Endodermal cell (in vitro differentiated cells): ENCODE data around the gene ARHGAP26. TPM values are rescaled to one million over a fixed set of nuclear protein-coding genes. Genes with fewer than 3 reads are reported as not detected.

Source experiments
- DNase-seq: peaks from one replicate; pipeline ENCODE4 v3.0.0-alpha.2; 2017
- H3K27ac ChIP-seq: 2 replicates; pipeline ENCODE4 v1.5.1; 2013; ENCODE audit warnings: mild to moderate bottlenecking, low read depth, low read length, moderate library complexity
- H3K27me3 ChIP-seq: 2 replicates; pipeline ENCODE4 v1.6.1; 2013; ENCODE audit warnings: mild to moderate bottlenecking, low read length, moderate library complexity; ENCODE audit not compliant: insufficient read depth, control insufficient read depth, poor library complexity, severe bottlenecking
- H3K36me3 ChIP-seq: 2 replicates; pipeline ENCODE4 v1.7.0; 2013; ENCODE audit warnings: mild to moderate bottlenecking, low read length, moderate library complexity; ENCODE audit not compliant: control insufficient read depth, insufficient read depth
- H3K4me1 ChIP-seq: one replicate; pipeline ENCODE4 v1.7.0; 2013; ENCODE audit warnings: low read length; ENCODE audit not compliant: control insufficient read depth, insufficient read depth
- H3K4me3 ChIP-seq: 2 replicates; pipeline ENCODE4 v1.5.1; 2013; ENCODE audit warnings: mild to moderate bottlenecking, low read length, moderate library complexity
- H3K9ac ChIP-seq: 2 replicates; pipeline ENCODE4 v1.6.1; 2013; ENCODE audit warnings: mild to moderate bottlenecking, low read length, moderate library complexity; ENCODE audit not compliant: poor library complexity, severe bottlenecking; ENCODE audit errors: extremely low read depth
- H3K9me3 ChIP-seq: 2 replicates; pipeline ENCODE4 v1.6.1; 2013; ENCODE audit warnings: mild to moderate bottlenecking, low read length, moderate library complexity; ENCODE audit not compliant: control insufficient read depth
- H3K27ac Mint-ChIP-seq: 2 replicates; pipeline ENCODE4 v1.8.0; 2020; ENCODE audit warnings: mixed read lengths
- H3K27me3 Mint-ChIP-seq: 2 replicates; pipeline ENCODE4 v1.8.0; 2021; ENCODE audit warnings: mild to moderate bottlenecking, mixed read lengths; ENCODE audit not compliant: insufficient read depth
- H3K36me3 Mint-ChIP-seq: 2 replicates; pipeline ENCODE4 v1.8.0; 2020; ENCODE audit warnings: low read depth, mixed read lengths
- H3K4me1 Mint-ChIP-seq: 2 replicates; pipeline ENCODE4 v1.8.0; 2020; ENCODE audit warnings: mixed read lengths
- H3K4me3 Mint-ChIP-seq: 2 replicates; pipeline ENCODE4 v1.8.0; 2020; ENCODE audit warnings: mild to moderate bottlenecking, moderate library complexity, mixed read lengths
- H3K9me3 Mint-ChIP-seq: 2 replicates; pipeline ENCODE4 v1.8.0; 2020; ENCODE audit warnings: mild to moderate bottlenecking, mixed read lengths
- WGBS, 2 experiments: methylation state at CpG; one replicate each; pipeline versions ENCODE4 v1.1.5 to v1.1.7; 2013; ENCODE audit warnings: missing lambda C conversion rate in 2 of 2, mixed read lengths in 1 of 2; ENCODE audit not compliant: insufficient coverage in 1 of 2, insufficient read length in 1 of 2; 5-methylcytosine and 5-hydroxymethylcytosine counted together
- total RNA-seq, 2 donors: library from RNA; stranded (reverse); fragmentation: NEBNext Ultra II Directional in 1 of 2; extraction: Animal tissue kit (Norgen Biotek cat#: 25700) in 1 of 2; gene quantifications; 2 replicates in 1 of 2; 3 replicates in 1 of 2; pipeline ENCODE4 v1.2.1, GENCODE V29; 2021
- TF ChIP-seq, protein P1 (sequence below): fragments of 200-600 bp; sonication (generic); conservative IDR thresholded peaks from 2 replicates; pipeline ENCODE4 v1.5.0; 2021; ENCODE audit warnings: antibody characterized with exemption, mild to moderate bottlenecking

ARHGAP26 gene
- total RNA-seq, 2 donors from 2014 or later = 49.2 to 60.5 TPM

DNA sequence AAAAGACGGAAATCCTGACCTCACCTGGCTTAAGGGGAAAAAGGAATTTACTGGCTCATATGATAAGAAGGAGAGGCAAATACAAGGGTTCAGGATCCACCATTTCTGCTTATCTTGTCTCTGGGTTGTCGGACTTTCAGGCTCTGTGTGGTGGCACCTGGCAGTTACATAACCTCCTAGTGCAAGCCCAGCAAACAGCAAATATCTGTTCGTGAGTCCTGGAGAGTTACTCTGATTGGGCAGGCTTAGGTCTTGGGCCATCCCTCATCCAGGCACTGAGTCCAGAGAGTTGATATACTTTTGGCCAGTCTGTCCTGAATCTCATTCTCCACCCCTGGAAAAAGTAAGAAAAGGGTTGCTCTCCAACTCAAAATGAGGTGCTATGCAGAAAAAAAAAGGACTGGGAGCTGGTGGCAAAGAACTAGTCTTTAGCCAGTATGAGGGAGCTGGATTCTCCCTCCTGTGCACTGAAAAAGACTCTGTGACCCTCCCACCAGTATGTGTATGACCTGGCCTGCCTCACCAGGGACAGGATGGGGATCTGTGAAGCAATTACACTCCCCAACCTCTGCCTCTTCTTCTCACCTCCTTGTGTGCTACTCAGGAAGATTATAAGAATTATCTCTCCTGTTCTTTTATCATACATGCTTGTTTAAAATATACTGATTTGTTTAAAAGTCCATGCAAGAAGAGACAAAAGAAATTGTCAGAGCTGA, 282.9 kb downstream of the ARHGAP26 start:
- WGBS, 2 experiments = 86 to 90% methylated on average over 1 to 3 of the region's 3 CpGs
- TF ChIP-seq, protein P1, sequence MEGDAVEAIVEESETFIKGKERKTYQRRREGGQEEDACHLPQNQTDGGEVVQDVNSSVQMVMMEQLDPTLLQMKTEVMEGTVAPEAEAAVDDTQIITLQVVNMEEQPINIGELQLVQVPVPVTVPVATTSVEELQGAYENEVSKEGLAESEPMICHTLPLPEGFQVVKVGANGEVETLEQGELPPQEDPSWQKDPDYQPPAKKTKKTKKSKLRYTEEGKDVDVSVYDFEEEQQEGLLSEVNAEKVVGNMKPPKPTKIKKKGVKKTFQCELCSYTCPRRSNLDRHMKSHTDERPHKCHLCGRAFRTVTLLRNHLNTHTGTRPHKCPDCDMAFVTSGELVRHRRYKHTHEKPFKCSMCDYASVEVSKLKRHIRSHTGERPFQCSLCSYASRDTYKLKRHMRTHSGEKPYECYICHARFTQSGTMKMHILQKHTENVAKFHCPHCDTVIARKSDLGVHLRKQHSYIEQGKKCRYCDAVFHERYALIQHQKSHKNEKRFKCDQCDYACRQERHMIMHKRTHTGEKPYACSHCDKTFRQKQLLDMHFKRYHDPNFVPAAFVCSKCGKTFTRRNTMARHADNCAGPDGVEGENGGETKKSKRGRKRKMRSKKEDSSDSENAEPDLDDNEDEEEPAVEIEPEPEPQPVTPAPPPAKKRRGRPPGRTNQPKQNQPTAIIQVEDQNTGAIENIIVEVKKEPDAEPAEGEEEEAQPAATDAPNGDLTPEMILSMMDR = no peak
- Mint-ChIP-seq H3K36me3 (peaks cover 19% of the 10 kb centered on the region), H3K4me3 (no peak overlapping the region), H3K4me1 (peaks cover 38% of the 10 kb centered on the region), H3K27ac (peak overlapping the region; percentile 36), H3K27me3 (no peaks in the 10 kb centered on the region), H3K9me3 (no peaks in the 10 kb centered on the region)
- Histone ChIP-seq H3K9ac (no peak overlapping the region), H3K27ac (no peak overlapping the region), H3K4me1 (peaks cover 6% of the 10 kb centered on the region), H3K9me3 (no peaks in the 10 kb centered on the region), H3K27me3 (no peaks in the 10 kb centered on the region), H3K4me3 (no peak overlapping the region), H3K36me3 (peaks cover 6% of the 10 kb centered on the region)
- no peak for DNase-seq

DNA sequence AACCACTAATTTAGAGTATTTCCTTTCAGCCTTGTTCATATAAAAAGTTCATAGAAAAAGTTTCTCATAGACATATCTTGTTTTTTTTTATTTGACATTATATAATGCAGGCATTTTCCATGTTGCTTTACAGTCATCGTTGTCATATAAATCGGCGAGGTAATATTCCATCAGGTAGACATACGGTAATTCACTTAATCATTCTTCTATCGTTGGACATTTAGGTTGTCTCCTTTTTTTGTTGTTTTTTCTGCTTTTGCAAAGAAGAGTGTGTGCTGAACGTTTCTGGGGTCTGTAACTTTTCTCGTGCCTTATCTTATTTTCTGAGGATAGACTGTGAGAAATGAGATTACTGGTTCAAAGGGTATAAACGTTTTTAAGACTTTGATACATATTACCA, 283.6 kb downstream of the ARHGAP26 start:
- Histone ChIP-seq H3K4me3 (no peak overlapping the region), H3K36me3 (peaks cover 12% of the 10 kb centered on the region), H3K27ac (no peak overlapping the region), H3K9ac (no peak overlapping the region), H3K9me3 (no peaks in the 10 kb centered on the region), H3K27me3 (no peaks in the 10 kb centered on the region), H3K4me1 (peaks cover 6% of the 10 kb centered on the region)
- WGBS, 2 experiments = 92% methylated on average over 6 to 8 of the region's 8 CpGs
- Mint-ChIP-seq H3K27ac (no peak overlapping the region), H3K36me3 (peaks cover 26% of the 10 kb centered on the region), H3K4me3 (no peak overlapping the region), H3K27me3 (no peaks in the 10 kb centered on the region), H3K9me3 (no peaks in the 10 kb centered on the region), H3K4me1 (peaks cover 38% of the 10 kb centered on the region)
- TF ChIP-seq, protein P1 = no peak
- DNase-seq = no peak

DNA sequence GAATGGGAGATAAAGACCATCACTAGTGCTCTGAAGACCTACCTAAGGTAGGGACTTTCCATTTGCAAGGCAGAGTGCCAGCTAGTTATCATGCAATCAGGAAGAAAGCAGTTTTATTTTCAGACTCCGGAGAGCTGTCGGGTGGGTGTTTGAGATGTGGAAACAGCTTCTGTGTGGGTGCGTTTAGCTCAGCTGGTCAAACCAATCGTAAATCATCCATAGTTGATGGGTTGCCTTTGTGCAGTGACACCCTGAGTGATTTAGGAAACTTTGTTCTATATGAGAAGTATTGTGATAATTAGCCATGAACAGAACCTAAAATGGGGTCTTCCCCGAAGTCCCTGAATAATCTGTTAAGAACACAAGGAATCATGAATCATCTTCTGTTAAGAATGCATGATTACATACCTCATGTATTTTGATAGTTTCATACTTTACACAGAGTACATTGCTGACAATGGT, 284.3 kb downstream of the ARHGAP26 start:
- no peak overlapping the region for H3K27ac Mint-ChIP-seq

More for the DNA sequence above, 284.3 kb downstream of the ARHGAP26 start:
- no peaks in the 10 kb centered on the region for H3K27me3 Mint-ChIP-seq
- DNase-seq = no peak
- H3K4me1 Mint-ChIP-seq = peaks cover 42% of the 10 kb centered on the region
- no peaks in the 10 kb centered on the region for H3K9me3 Mint-ChIP-seq
- Histone ChIP-seq H3K36me3 (peaks cover 14% of the 10 kb centered on the region), H3K9me3 (no peaks in the 10 kb centered on the region), H3K9ac (no peak overlapping the region), H3K4me1 (peaks cover 6% of the 10 kb centered on the region), H3K27ac (no peak overlapping the region), H3K4me3 (no peak overlapping the region), H3K27me3 (no peaks in the 10 kb centered on the region)
- H3K4me3 Mint-ChIP-seq = no peak overlapping the region
- peaks cover 30% of the 10 kb centered on the region for H3K36me3 Mint-ChIP-seq
- TF ChIP-seq, protein P1 = no peak
- 70 to 91% methylated on average over 4 to 5 of the region's 5 CpGs for WGBS, 2 experiments
